Cardiac muscle cell (in vitro differentiated cells and primary cell): ENCODE data around the gene MCTP1. TPM values are rescaled to one million over a fixed set of nuclear protein-coding genes. Genes with fewer than 3 reads are reported as not detected.

Source experiments
- DNase-seq, 2 donors: peaks; one replicate each; pipeline versions ENCODE4 v3.0.0 to v3.0.0-alpha.2; 2010 to 2017; ENCODE audit warnings: low read depth in 1 of 2, low spot score in 1 of 2
- H3K27ac ChIP-seq: fragments of 200-600 bp; sonication (generic); 2 replicates; pipeline ENCODE4 v1.5.1; 2016
- H3K27me3 ChIP-seq: fragments of 200-600 bp; sonication (generic); 2 replicates; pipeline ENCODE4 v1.6.0; 2016; ENCODE audit warnings: control low read depth
- H3K36me3 ChIP-seq: fragments of 200-600 bp; sonication (generic); 2 replicates; pipeline ENCODE4 v1.5.1; 2016; ENCODE audit warnings: control low read depth
- H3K4me1 ChIP-seq: fragments of 200-600 bp; sonication (generic); 2 replicates; pipeline ENCODE4 v1.8.1; 2017; ENCODE audit warnings: low read depth, mild to moderate bottlenecking, mixed run types
- H3K4me3 ChIP-seq: fragments of 200-600 bp; sonication (generic); 2 replicates; pipeline ENCODE4 v1.5.1; 2016; ENCODE audit warnings: mild to moderate bottlenecking
- H3K9me3 ChIP-seq: fragments of 200-600 bp; sonication (generic); 2 replicates; pipeline ENCODE4 v1.5.1; 2017; ENCODE audit warnings: low read depth, mild to moderate bottlenecking, control low read depth
- CTCF ChIP-seq: IDR thresholded peaks from 2 replicates; pipeline ENCODE4 v1.5.1; 2012; ENCODE audit warnings: low read depth, mild to moderate bottlenecking, low read length
- polyA plus RNA-seq: library from polyadenylated mRNA; unstranded; fragments of >200 nt; fragmentation: Nextera tagmentation; extraction: Ambion mirVana; gene quantifications from 2 replicates; pipeline ENCODE4 v1.2.1, GENCODE V29; 2016
- total RNA-seq: library from RNA; depleted of rRNA; stranded (reverse); fragments of >200 nt; gene quantifications from 2 replicates; pipeline ENCODE4 v1.2.3, GENCODE V29; 2016

Gene MCTP1
- total and polyA plus RNA-seq, 2 experiments from 2014 or later = 1.4 TPM; not detected in 1

DNA sequence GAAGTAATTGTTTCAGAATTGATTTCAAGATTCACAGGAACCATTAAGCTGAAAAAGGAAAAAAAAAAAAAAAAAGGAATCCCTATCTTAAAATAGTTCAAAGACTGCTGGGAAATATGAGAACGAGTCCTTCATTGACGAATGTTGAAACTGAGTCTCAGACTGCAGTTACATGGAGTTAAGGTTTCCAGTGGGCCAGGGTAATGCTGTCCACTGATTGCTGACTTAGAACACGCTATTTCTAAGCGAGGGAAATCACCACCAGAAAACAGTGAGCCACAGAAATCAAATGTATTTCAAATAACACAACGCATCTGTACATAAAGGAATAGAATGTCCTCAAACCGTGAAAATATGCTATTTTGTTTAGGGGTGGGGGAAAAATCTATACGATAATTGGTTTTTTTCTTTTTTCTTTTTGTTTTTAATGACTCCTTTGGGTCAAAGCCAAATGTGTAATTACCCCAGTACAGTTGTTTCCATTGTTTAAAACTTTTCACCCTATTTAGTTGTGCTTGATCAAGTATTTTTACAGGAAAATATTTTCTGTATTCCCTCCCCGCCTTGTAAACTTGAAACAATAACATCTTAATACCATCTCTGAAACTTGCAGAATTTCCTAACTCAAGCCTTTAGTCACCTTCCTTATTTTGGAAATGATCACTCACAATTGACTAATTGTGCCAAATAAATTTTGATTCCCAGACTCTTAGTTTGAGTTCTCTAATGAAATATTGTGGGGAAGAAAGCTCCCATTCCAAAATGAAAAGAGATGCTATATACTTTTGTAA lies 208.3 kb downstream of the MCTP1 start:
- TF ChIP-seq CTCF = no peak
- no peak overlapping the region for H3K4me3 ChIP-seq
- no peaks in the 10 kb centered on the region for H3K9me3 ChIP-seq
- DNase-seq = no peak
- peaks cover 5% of the 10 kb centered on the region for H3K27me3 ChIP-seq
- no peak overlapping the region for H3K27ac ChIP-seq
- no peaks in the 10 kb centered on the region for H3K36me3 ChIP-seq
- no peaks in the 10 kb centered on the region for H3K4me1 ChIP-seq

GRCh38 chr5:95075111-95075510 lies 209.8 kb downstream of the MCTP1 start:
- Histone ChIP-seq H3K9me3 (no peaks in the 10 kb centered on the region), H3K27me3 (no peaks in the 10 kb centered on the region), H3K4me1 (no peaks in the 10 kb centered on the region), H3K36me3 (no peaks in the 10 kb centered on the region), H3K27ac (no peak overlapping the region), H3K4me3 (no peak overlapping the region)
- no peak for DNase-seq
- TF ChIP-seq CTCF = no peak

- no peak for TF ChIP-seq CTCF
- Histone ChIP-seq H3K9me3 (no peaks in the 10 kb centered on the region), H3K27me3 (no peaks in the 10 kb centered on the region)
Measured at GRCh38 chr5:95072281-95072680, 212.6 kb downstream of the MCTP1 start.

GRCh38 chr5:95070866-95071265 lies 214.0 kb downstream of the MCTP1 start:
- no peak for TF ChIP-seq CTCF

More at GRCh38 chr5:95072281-95072680, 212.6 kb downstream of the MCTP1 start:
- H3K4me3 ChIP-seq = no peak overlapping the region
- no peaks in the 10 kb centered on the region for H3K36me3 ChIP-seq
- no peak overlapping the region for H3K27ac ChIP-seq
- no peaks in the 10 kb centered on the region for H3K4me1 ChIP-seq
- DNase-seq = no peak

GRCh38 chr5:95070453-95070852 lies 214.4 kb downstream of the MCTP1 start:
- no peak for DNase-seq

More at GRCh38 chr5:95070866-95071265, 214.0 kb downstream of the MCTP1 start:
- Histone ChIP-seq H3K27ac (no peak overlapping the region), H3K9me3 (no peaks in the 10 kb centered on the region), H3K4me3 (no peak overlapping the region), H3K4me1 (no peaks in the 10 kb centered on the region), H3K36me3 (no peaks in the 10 kb centered on the region), H3K27me3 (no peaks in the 10 kb centered on the region)
- DNase-seq = no peak

More at GRCh38 chr5:95070453-95070852, 214.4 kb downstream of the MCTP1 start:
- no peak for TF ChIP-seq CTCF
- no peaks in the 10 kb centered on the region for H3K36me3 ChIP-seq
- H3K4me1 ChIP-seq = no peaks in the 10 kb centered on the region
- H3K4me3 ChIP-seq = no peak overlapping the region
- no peak overlapping the region for H3K27ac ChIP-seq
- H3K9me3 ChIP-seq = no peaks in the 10 kb centered on the region
- no peaks in the 10 kb centered on the region for H3K27me3 ChIP-seq
